Activated T-cell treated with anti-CD3 and anti-CD28 coated beads for 1 hour (primary cell): ENCODE results near the gene DDX55.

ENCODE experiments used
- DNase-seq: peaks from one replicate; pipeline ENCODE4 v3.0.0-alpha.2; 2020; ENCODE audit warnings: low read depth

DDX55 gene

DNA sequence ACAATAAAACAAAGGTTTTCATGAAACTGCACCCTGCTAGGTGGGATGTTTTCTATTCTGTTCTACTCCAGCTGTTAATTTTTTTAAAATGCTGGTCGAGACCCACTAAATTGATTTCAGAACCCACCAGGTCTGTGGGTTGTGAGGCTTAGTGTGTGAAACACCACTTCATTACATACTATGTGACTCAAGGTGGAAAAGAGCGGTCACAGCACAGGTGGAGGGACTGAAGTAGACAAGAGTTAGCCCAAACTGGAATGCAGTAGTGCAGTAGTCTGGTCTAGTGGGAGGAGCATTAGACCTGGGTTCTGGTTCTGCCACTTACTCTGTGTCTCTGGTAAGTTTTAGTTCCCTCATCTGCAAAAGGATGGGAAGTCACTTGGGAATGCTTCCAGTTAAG lies 12.2 kb downstream of the DDX55 start:
- no peak for DNase-seq

DNA sequence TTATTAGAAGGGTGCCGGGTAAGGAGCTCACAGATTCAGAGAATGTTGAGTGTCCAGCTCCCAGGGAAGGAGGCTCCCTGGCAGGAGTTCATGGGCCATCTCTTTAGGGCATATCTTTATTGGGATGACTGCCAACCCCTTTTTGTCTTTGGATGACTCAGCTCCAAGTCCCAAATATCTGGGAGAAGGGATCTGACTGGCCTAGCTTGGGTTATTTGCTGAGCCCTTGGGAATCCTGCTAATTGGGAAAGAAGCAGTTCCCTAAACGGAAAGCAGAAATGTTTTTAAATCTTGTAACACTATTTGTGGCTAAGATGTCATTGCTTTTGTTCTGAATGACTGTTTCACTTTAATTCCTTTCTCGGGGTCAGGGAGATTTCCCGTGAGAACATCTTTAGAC lies 12.6 kb downstream of the DDX55 start:
- DNase-seq, result no peak

DNA sequence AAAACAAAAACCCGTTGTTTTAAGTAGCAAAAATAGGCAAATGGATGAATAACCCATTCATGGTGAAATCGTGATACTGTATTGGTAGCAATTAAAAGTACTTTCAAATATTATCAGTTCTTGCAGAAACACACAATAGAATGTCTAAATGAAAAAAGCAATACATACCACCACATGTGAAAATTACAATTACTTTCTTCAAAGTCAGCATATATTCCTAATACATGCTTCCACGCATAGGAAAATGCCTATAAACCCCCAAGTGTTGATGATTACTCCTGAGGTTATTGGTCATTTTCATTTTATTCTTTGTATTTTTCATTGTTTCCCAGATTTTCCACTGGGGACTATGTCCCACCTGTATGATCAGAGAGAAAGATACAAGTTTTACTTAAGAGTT lies 15.2 kb downstream of the DDX55 start:
- DNase-seq, result no peak

DNA sequence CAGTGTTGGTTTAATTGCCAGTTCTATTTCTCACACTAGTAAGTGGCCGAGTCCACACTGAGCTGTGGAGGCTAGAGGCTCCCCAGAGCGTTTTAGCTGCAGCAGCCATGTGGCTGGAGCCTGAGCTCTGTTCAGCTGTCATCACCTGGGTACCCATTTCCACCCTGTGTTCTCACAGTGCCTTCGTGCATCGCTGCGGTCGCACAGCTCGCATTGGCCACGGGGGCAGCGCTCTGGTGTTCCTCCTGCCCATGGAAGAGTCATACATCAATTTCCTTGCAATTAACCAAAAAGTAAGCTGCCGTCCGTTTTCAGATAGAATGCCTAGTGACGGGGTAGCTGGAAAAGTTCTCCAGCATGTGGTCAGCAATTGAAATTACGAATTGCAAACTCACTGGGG lies 15.7 kb downstream of the DDX55 start:
- no peak for DNase-seq

DNA sequence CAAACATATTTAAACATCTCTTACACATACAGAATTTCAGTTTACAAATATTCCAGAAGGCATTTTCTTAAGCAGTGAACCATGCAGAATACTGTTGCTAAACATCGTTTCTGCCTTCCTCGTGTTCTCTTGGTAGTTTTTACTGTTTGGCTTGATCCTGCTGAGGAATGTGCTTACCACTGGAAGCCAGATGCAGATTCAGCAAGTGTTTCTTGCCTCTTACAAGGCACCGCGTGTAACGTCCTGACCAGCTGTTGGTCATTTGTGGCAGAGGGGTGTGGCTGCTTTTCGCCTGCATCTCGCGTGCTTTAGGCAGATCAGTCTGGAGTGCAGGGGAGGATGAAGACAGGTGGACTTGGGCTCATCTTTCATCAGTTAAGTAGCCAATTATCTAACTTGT lies 19.2 kb downstream of the DDX55 start:
- DNase-seq, result no peak

DNA sequence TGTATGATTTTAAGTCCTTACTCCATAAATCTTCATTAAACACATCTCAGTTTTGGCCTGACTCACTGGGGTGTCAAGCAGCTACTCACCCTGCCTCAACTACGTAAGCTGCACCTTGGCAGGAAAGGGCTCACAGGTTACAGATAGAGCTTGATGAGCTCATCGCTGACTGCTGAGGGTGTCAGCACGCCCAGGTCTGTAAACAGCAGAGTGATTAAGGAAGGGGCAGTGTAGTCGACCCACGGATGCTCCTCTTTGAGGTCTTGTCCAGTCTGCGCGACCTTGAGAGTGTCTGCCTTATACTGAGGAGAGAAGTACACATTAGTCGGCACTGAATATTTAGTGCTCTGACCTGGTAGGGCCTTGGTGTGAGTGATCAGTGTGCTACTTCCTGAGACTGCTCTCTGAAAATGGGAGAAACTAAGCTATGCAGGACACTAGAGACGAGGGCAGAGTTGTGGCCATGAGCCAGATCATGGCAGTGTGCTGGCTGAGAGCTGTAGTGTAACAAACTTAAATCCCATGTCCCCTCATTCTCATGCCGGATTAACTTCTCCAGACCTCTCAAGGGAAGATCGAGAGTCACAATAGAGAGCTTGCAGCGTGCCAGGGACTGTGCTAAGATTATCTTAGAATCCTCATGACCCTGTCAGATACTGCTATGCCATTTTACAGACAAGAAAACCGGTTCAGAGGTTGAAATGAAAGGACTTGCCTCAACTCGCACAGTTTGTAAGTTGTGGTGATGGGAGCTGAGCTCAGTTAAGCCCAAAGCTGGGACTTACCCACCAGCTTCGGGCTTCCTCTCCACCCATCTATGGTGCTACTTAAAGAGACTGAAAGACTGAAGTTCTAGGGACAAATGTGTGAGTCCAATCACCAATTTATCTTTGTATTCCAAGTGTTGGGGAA lies 20.0 kb downstream of the DDX55 start:
- no peak for DNase-seq

DNA sequence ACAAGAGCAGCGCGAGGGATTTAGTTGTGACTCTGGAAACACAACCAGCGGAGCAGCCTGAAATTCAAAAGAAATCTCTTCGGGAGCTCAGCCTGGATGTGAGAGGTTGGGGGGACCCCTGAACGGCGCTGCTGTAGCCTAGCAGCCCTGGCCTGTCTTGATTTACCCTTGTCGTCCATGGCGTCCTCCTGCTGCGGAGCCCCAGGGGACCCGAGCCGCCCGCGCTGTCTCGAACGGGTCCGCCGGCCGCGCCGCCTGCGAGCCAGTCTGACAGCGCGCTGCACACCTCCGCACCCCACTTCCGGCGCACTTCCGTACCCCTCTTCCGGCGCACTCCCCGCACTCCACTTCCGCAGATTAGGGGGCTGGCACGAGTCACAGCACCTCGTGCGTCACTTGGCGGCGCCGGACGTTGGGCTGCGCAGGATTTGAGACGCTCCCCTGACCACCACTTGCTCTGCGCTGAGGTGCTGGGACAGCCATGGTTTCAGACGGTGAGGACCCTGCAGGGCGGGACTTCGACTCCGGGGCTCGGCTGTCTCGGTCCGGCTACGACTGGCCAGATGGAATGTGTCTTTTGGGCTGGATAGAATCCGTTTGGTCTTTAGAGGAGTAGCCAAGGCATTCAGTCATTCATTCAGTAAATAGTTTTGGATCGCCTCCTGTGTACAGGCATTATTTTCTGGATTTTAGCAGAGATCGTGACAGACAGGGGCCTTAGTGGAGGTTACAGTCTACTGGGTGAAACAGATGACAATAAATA lies 31.7 kb downstream of the DDX55 start, which contains the start of the genes EIF2B1 and GTF2H3:
TSS of gene EIF2B1 (minus strand) at position 308 of the 763 bp plus-strand sequence. CDS start at position 179, 129 bp downstream.
TSS of gene GTF2H3 (plus strand) at position 451 of the 763 bp plus-strand sequence. CDS start at position 482, 31 bp downstream.
- peak; percentile 91 for DNase-seq

DNA sequence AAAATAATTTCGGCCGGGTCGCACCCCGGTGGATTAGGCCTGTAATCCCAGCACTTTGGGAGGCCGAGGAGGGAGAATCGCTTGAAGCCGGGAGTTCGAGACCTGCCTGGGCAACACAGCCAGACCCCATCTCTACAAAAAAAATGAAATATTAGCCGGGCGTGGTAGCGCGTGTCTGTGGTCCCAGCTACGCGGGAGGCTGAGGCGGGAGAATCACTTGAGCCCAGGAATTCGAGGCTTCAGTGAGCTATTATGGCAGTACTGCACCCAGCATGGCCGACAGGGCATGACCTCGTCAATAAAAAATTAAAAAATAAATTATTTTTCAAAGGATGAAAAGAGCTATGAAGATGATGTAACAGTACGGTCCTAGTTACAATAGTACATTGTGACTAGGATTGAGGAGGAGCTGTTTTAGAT lies 32.3 kb downstream of the DDX55 start:
- no peak for DNase-seq

DNA sequence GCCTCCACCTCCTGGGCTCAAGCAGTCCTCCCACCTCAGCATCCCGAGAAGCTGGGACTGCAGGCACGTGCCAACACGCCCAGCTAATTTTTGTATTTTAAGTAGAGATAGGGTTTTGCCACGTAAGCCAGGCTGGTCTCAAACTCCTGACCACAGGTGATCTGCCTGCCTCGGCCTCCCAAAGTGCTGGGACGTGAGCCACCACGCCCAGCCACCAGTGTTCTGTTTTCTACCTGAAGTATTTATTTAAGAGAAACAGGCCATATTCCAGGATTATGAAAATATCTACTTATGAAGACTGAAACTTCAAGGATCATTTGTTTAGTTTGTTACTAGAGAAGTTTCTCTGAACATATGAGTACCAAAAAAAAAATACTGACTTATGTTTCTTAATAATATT lies 42.0 kb downstream of the DDX55 start:
- no peak for DNase-seq

DNA sequence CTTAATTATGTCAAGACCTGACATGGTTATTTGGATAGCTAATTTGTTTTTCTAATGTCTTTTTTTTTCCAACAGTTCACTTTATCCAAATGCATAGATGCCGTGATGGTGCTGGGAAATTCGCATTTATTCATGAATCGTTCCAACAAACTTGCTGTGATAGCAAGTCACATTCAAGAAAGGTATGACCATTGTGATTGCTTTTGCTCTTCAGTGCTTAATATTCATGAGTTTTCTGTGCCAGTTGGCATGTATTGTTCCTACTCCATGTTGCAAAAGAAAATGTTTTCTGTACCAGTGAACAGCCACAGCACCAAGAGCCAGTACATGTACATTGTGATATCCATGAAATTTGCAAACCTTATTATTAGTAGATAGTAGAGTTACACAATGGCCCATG lies 43.5 kb downstream of the DDX55 start:
- no peak for DNase-seq

DNA sequence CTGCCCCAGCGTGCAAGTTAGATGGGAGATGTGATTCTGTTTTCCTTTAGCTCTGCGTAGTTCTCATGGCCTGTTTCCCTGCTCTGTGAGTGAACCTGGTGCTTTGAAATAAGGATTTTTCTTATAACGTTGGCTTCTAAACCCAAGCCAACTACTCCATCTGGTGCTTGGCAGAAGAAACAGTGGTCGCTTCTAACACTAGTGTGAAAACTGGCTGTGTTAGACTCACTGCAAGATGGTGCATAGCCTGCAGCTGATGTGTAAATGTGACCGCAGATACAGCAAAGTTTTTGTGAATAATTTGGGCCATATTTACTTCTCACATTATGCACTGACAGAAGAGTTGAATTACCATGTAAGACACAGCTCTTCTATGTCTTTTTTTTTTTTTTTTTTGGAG lies 44.0 kb downstream of the DDX55 start:
- DNase-seq, result no peak

DNA sequence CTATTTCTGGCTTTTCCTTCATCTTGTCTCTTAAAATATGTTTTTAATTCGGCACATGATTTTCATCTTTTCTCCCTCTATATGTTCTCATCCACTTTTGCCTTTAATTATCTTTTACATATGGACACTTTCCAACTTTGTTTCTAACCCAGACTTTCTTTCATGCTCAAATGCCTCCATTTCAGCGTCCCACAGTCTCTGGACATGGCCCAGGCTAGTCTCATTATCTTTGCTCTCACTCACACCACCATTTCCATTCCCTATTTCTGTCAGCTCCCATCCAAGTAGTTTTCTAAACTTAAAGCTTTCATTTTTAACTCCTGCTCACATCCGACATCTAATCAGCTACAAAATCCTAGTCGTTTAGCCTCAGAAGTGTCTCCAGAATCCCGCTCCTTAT lies 46.5 kb downstream of the DDX55 start:
- DNase-seq, result no peak

DNA sequence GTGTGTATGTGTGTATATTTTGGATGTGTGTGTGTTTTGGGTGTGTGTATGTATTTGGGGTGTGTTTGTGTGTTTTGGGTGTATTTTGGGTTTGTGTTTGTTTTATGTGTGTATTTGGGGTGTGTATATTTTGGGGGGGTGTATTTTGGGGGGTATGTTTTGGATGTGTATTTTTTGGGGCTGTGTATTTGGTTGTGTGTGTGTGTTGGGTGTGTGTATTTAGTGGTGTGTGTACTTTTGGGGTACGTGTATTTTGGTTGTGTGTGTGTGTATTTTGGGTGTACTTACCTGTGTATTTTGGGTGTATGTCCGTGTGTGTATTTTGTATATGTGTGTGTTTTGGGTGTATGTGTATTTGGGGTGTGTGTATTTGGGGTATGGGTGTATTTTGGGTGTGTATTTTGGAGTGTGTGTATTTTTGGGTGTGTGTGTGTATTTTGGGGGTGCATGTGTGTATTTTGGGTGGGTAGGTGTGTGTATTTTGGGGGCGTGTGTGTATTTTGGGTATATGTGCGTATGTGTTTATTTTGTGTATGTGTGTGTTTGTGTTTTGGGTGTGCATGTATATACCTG lies 52.3 kb downstream of the DDX55 start:
- no peak for DNase-seq

DNA sequence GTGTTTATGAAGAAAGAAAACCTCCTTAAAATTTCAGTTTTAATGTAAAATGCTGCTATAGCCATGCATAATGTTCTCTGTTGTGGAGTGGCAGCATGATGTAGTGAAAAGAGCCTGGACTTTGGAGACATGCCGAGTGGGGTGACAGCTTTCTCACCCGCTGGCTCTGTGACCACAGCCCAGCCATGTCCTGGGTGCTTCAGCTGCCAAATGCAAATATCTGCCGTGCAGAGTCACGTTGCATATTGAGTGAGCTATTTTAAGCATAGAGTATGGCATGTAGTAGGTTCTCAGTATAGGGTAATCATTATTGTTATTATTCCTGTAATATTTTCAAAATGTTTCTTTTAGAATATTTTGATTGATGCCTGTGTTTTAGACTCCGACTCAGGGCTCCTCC lies 53.5 kb downstream of the DDX55 start:
- no peak for DNase-seq

DNA sequence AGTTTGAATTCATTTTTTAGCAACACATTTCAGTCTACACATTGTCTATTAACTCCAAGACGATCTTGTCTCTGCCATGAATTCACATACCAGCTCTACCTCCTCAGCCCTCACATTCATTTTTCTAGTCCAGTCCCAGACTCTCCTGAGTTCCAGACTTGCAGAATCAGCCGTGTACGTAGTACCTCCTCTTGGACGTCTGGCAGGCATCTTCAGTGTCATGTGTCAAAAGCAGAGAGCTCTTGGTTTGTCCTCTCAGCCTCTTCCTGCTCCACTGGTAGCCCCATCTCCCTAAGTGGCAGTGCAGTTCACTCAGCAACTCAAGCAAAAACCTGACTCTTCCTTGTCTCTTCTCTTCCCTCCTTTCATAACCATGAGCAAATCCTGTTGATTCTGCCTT lies 54.5 kb downstream of the DDX55 start:
- DNase-seq, result no peak

DNA sequence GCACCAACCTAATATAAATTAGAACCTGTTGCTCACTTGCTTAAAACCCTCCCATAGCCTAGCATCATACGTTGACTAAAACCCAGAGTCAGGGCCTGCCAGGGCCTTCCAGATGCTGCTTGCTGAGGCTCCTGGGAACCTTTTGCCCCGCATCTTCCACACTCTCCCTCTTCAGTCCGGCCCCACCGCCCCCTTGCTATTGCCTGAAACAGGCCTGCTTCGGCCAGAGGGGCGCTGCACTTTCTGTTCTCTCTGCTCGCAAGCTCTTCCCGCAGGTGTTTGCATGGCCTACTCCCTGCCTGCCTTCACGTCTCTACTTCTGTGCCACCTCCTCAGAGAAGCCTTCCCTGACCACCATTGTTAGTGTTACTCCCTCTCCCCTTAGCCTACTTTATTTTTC lies 55.3 kb downstream of the DDX55 start:
- no peak for DNase-seq

DNA sequence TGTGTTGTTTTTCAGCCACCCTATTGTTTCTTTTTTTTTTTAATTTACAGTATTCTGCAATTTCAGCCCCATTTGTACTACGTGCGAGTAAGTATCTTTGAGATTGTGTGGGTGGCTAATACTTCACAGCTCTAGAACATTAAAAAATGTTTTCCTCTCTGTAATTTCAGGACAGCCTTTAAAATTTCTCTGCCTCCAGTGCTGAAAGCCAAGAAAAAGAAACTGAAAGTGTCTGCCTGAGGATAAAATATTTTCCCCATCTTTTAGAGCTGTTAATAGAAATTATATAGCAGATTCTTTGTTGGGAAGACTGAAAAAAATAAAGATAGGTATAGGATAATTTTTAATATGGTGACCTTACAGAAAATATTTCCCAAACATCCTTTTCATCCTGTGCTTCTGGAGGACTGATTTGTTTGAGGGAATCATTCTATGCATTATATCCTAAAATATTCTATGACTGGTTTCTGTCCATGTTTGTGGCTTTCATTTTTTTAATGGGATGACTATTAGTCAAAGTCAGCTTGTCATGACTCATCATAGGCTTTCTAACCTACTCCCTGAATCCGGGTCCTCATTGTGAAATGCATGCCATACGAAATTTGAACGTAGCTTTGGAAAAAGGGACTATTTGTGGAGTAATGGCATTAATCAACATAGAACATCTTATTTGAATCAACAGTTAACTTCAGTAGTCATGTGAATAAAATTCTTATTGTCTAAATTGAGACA lies 58.3 kb downstream of the DDX55 start:
- DNase-seq, result no peak

DNA sequence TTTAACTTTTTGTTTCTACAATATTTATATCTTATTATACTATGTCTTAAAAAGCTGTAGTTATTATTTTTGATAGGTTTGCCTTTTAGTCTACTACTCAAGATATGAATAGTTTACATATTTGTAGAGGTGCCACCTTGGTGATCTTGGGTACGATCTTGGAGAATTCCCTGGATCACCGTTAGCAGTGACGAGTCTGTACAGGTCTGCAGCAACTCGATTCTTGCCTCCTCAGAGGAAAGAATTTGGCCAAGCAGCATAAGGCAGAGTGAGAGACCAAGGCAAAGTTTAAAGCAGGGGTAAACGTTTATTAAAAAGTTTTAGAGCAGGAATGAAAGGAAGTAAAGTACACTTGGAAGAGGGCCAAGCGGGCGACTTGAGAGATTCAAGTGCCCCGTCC lies 65.9 kb downstream of the DDX55 start:
- DNase-seq, result no peak
